HG02642 (cell line): ENCODE results near the gene SYCE1L.
"Not testable (repeated sequence)": the region's sequence is repeated elsewhere in the genome, so short reads cannot be mapped to it uniquely, and the experiment has no call there.

Experiments
- ATAC-seq: cut with Tn5 transposase; IDR thresholded peaks from one replicate; pipeline ENCODE4 v1.9.1; 2021; ENCODE audit warnings: mild to moderate bottlenecking; ENCODE audit not compliant: unreplicated experiment, poor library complexity

The SYCE1L gene

GRCh38 chr16:77242471-77242870 is 43.3 kb downstream of the SYCE1L start:
- not testable (repeated sequence) for ATAC-seq

GRCh38 chr16:77246150-77246549 is 46.9 kb downstream of the SYCE1L start:
- no peak for ATAC-seq

GRCh38 chr16:77250400-77250799 is 51.2 kb downstream of the SYCE1L start:
- ATAC-seq, result no peak
